Suprapubic skin (tissue), 4 donors: ENCODE data around the gene CALN1.

Experiments
- CTCF ChIP-seq, 2 donors: fragments of 200-600 bp in 1 of 2; fragments of 450-650 bp in 1 of 2; sonication (generic) in 1 of 2; IDR thresholded peaks; one replicate each; pipeline ENCODE4 v1.5.1; 2016 to 2019; ENCODE audit warnings: antibody characterized with exemption in 2 of 2, mild to moderate bottlenecking in 1 of 2, moderate library complexity in 1 of 2
- EP300 ChIP-seq: sonication (generic); formaldehyde crosslinking; IDR thresholded peaks from one replicate; pipeline ENCODE4 v1.6.1; 2017; ENCODE audit warnings: antibody characterized with exemption
- POLR2A ChIP-seq, 2 donors: fragments of 450-650 bp; IDR thresholded peaks; one replicate each; pipeline ENCODE4 v1.6.1; 2017; ENCODE audit warnings: antibody characterized with exemption in 2 of 2, mild to moderate bottlenecking in 2 of 2, moderate library complexity in 2 of 2
- POLR2AphosphoS5 ChIP-seq, 3 donors: sonication (generic); formaldehyde crosslinking; IDR thresholded peaks; one replicate each; pipeline ENCODE4 v1.6.1; 2017; ENCODE audit warnings: antibody characterized with exemption in 3 of 3

GRCh38 chr7:72336382-72336631, 75.8 kb downstream of the CALN1 start:
- TF ChIP-seq POLR2A (IDR thresholded peaks at IDR 0.05) (no peak), EP300 (no peak), CTCF (IDR thresholded peaks at IDR 0.05) (no peak), POLR2AphosphoS5 (IDR thresholded peaks at IDR 0.05) (no peak)
